Inflammatory macrophage treated with lipopolysaccharide for 4 hours (primary cell): ENCODE measurements around the gene SFXN3.
A peak's percentile ranks its signal among the peaks of the same experiment; 100 is the strongest.

Experiments
- DNase-seq: peaks from one replicate; pipeline ENCODE4 v3.0.0-alpha.2; 2020

SFXN3 gene

DNA sequence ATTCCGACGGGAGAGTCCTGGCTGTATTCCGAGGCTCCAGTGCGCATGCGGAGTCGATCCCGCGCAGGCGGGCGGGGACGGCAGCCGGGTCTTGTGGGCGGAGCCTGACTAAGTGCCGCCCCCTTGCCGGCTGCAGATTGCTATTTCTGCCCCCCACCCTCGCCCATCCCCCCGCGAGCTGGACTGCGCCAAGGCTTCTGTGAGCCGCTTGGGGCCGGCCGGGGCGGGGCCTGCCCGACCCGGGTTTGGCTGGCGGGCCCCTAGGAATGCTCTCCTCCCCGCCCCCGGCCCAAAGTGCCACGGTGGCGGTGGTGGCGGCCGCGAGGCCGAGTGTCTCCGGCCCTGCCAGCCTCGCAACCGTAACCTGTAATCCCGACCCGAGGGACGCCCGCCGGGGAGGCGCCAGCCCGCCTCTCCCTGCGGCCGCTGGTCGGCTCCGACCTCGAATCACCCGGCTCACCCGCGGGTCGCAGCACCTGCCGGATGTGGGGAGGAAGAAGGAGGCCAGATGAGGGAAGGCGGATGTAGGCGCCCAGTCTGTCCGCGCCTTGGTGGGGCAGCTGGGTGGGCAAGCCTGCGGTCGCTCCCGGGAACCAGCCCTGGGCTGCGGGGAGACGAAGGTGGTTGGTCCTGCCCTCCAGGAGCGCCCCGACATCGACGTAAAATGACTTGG, 30.1 kb downstream of the SFXN3 start:
- no peak for DNase-seq

DNA sequence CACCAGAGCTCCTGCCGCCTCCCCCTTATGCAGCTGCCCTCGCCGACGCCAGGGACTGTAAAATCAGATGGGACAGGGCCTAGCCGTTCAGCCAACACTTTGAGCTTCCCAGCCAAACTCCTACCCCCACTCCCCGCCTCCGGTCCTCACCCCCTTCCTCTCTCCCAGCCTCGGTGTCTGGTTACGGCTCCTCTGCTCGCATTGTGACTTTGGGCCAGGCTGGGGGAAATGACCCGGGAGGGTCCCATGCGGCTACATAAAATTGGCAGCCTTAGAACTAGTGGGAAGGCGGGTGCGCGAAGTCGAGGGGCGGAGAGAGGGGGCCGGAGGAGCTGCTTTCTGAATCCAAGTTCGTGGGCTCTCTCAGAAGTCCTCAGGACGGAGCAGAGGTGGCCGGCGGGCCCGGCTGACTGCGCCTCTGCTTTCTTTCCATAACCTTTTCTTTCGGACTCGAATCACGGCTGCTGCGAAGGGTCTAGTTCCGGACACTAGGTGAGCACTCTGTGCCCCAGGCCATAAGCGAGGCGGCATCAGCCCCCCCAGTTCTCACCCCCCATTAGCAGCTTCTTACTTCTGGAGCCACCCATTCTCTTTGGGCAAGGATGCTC, 30.7 kb downstream of the SFXN3 start, which contains the start of gene KAZALD1:
Gene KAZALD1, plus strand, starts transcription at position 366 of the 608 bp plus-strand sequence. CDS start 604 bp downstream, outside the sequence.
- no peak for DNase-seq

DNA sequence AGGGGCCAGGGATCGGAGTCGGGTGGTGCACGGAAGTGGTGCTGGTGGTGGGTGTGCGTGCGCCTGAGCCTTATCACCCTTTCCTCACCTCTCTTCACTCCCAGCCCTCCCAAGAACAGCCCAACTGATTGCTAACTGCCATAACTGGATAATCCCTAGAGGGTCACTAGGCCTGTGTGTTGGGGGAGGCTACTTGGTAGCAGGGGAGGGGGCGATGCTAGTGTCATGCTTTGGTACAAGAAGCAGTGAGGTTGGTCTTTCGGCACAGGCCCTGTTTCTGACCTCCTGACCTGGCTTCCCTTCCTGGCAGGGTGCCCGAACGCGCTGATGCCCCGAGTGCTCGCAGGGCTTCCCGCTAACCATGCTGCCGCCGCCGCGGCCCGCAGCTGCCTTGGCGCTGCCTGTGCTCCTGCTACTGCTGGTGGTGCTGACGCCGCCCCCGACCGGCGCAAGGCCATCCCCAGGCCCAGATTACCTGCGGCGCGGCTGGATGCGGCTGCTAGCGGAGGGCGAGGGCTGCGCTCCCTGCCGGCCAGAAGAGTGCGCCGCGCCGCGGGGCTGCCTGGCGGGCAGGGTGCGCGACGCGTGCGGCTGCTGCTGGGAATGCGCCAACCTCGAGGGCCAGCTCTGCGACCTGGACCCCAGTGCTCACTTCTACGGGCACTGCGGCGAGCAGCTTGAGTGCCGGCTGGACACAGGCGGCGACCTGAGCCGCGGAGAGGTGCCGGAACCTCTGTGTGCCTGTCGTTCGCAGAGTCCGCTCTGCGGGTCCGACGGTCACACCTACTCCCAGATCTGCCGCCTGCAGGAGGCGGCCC, 31.4 kb downstream of the SFXN3 start:
- peak; percentile 48 for DNase-seq

DNA sequence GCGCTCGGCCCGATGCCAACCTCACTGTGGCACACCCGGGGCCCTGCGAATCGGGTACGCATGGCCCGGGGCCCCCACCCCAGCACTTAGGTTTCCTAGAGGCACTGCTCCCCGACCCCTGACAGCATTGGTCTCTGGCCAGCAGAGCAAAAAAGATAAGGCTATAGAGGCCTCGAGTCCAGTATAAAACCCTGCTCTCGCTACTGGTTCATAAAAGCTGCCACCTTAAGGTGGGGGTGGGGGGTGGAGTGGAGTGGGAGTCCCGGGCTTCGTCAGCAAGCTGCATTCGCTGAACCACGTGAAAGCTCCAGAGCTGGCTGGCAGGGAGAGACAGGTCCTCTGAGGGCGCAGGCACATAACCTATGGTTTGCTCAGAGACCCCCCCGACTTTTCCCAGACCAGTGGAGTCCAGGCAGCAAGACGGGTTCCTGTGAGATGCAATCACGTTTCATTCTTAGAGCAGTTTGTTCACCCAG, 32.1 kb downstream of the SFXN3 start:
- no peak for DNase-seq

DNA sequence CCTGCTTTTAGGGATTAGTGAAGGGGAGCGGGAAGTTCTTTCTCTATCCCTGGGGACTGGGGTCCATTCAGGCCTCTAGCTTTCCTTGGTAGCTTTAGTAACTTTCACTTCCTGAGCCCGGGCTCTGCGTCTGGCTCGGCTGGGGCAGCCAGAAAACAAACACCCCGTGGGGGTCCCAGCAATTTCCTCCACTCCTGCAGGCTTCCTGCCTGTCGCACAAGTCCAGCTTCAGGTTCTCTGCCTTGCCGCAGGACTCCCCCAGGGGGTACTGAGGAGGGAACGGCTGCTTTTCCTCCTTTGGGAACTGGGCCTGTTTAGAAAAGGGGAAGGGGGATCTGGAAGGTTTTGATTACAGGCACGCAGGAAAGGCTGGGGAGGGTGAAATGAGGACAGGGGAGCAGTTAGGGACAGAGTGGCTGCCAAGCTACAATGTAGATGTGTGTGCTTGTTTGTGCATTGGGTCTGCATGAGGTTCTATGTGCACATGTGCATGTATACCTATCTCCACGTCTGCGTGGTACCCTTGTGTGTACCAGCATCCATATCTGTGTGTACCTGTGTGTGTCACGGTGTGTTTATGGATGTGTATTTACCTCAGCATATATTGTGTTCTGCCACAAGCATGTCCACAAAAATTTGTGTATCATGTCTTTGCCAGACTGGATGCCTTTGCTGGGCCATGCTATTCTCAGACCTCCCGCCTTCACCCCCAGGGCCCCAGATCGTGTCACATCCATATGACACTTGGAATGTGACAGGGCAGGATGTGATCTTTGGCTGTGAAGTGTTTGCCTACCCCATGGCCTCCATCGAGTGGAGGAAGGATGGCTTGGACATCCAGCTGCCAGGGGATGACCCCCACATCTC, 32.7 kb downstream of the SFXN3 start:
- no peak for DNase-seq

DNA sequence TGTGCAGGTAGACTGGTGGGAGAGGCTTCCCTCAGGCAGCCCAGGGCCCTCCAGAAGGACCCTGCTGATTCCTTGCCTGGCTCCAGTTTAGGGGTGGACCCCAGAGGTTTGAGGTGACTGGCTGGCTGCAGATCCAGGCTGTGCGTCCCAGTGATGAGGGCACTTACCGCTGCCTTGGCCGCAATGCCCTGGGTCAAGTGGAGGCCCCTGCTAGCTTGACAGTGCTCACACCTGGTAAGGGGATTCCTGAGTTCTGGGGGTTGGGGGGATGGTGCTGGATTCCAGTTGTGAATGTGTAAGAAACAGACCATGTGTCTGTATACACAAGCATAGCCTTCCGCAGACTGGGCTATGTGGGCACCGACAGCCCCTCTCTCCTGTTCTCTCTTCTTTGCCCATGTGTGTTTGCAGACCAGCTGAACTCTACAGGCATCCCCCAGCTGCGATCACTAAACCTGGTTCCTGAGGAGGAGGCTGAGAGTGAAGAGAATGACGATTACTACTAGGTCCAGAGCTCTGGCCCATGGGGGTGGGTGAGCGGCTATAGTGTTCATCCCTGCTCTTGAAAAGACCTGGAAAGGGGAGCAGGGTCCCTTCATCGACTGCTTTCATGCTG, 33.5 kb downstream of the SFXN3 start:
- no peak for DNase-seq

DNA sequence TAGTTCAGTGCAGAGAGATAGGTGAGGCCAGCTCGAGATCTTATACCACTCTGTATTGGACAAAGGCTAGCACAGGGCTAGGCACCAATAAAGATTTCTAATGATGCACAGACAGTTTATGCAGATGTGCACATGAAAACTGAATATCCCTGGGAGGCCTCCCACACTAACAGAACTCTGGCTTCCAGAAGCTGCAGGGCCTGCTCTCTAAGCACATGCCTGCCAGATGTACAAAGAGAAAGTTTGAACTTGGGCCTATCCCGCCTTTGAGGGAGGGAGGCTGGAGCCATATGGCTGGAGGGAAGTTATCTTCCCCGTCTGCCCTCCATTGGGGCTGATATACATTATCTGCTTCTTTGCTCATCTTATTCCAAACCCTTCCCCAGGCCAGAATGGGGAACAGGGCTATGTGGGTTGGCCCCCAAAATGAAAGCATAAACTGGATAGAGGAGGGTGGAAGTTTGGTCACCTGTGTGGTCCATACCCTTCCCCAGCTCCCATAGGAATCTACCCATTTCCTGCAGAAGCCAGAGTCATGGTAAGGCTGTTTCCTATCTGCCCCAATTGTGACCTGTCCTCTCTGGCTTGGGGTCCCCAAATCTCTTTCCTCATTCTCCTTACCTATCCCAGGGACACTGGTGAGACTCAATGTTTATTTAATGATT, 34.6 kb downstream of the SFXN3 start:
- DNase-seq = no peak

DNA sequence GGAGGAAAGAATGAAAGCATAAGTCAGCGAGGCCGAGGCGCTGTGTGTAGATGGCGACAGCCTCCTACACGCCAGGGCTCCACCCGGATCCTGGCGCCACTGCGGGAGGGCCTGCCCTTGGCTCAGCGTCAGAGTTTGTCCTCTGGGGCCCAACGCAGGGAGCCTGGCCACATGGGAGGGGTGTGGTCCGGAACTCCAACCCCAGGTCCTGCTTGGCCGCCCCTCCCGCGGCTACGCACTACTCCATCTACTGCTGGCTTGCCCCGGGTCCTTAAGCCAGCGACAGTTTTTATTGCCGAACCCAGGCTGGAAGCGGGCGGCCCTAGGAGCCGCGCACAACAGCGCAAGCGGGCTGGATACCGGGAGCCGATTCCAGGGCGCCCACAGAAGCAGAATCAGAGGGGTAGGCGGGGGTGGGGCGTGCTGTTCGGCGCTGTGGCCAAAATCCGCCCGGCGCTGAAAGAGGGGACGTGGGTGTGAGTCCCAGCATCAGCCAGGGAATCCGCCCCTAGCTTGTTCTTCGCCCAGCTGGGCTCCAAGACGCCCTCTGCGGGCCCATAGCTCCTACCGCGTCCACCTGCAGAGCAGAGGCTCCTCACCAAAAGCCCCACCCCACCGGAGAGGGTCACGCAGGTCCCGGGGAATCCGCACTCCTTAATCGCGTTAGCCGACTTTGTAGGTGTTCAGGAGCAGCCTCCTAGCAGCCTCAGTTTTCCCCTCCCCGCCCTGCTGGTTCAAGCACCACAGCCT, 35.3 kb downstream of the SFXN3 start:
- peak; percentile 88 for DNase-seq

DNA sequence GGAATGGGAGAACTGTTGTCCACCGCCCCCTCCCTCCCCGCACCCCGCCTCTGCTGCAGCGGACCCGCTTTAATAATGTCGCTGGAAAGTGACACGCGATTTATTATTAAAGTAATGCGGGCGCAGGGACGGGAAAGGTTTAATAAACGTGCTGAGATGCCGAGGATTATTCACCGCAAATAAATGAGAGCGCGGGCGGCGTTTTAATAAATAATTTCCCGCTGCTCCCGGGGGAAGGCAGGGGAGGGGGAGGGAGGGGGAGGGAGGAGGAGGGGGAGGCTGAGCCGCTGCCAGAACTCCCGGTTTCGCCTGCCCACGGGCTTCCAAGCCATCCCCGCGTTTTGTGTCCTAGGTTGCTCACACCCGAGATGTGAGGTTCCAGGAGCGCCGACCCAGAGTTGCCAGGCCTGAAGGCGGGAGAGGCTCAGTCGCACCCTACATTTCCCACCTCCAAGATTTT, 35.9 kb downstream of the SFXN3 start:
- DNase-seq = no peak

DNA sequence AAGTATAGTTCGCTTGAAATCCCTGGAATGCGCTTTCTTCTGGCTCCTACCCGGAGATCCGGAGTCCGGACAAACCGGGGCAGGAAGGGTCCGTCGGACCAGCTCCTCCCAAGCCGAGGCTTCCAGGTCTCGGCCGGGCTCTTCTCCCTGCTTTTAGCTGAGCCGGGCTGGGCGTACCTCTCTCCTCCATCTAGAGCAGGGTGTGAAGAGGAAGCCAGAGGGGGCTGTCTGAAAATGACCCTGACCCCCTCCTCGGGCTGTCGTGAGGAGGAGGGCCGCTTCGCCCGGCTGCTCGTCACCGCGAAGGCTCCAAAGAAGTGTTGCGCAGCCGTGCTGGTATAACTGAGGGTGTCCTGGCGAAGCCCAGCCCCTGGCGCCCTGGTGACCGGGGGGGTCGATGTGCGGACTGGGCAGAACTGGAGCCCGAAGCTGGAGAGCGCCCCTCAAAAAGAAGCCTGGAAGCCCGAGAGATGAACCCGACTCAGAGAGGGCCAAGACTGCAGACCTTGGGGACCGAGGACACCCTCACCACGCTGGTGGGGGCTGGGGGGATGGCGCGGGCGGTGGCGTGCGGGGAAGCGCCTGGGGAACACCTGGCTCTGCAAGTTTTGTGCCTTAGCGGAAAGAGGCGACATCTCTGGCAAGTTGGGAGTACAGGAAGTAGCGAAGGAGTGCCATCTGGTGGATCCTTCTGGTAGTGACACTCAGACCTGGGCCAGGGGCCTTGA, 36.5 kb downstream of the SFXN3 start:
- DNase-seq = peak; percentile 73

DNA sequence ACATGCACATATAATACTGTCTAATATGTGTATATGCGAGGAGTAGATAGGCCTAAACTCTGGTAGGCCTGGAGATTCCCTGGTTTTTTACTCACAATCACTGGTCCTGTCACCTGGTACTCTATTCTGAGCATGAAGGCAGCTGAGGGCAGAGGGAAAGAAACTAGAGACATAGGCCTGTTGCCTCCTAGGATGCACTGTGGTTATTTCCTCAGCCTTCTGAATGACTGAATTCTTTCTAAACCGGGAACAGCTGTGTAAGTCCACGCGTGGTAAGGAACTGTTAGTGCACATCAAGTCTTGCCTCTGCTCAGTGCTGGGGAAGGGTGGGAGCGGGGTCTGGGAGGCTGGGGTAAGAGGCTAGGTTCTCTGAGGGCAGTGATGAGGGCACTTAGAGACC, 38.4 kb downstream of the SFXN3 start:
- DNase-seq = no peak

DNA sequence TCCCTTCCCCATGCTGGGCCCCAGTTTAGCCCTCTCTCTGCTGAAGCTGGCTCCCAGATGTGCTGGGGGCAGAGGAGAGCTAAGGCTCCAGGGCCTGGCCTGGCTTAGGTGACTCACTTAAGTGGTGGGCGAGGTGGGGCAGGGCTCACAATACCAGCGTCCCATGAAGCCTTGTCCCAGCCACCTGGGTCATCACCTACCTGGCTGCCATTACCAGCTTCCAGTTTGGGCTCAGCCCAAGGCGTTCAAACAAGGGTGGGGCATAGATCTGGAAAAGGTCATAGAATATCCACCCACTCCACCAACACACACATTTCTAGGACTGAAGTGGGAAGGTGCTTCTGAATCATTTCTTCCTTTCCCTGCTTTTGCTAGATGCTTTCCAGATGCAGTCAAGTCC, 39.1 kb downstream of the SFXN3 start:
- DNase-seq = no peak

DNA sequence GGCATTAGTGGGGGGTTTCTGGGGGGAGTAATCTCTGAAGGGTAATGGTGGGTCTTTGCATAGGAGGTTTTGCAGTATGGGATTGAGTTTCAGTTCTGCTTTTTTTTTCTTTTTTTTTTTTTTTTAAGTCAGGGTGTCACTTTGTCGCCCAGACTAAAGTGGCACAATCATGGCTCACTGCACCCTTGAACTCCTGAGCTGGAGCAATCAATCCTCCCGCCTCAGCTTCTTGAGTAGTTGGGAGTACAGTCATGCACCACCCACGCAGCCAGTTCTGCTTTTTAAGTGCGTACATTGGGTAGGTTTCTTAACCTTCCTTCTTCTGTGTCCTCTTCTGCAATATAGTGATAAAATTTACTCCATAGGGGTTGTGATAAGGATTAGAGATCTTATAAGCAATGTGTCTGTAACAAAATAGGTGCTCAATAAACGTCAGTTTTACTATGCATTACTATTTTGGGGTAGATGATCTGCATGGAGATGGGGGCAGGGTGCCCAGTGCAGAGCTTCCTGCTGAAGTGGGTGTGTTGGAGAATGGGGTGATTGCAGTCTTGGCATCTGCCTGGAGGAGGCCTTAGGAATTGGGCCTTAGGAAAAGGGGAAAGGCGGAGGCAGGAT, 40.3 kb downstream of the SFXN3 start:
- peak; percentile 100 for DNase-seq

DNA sequence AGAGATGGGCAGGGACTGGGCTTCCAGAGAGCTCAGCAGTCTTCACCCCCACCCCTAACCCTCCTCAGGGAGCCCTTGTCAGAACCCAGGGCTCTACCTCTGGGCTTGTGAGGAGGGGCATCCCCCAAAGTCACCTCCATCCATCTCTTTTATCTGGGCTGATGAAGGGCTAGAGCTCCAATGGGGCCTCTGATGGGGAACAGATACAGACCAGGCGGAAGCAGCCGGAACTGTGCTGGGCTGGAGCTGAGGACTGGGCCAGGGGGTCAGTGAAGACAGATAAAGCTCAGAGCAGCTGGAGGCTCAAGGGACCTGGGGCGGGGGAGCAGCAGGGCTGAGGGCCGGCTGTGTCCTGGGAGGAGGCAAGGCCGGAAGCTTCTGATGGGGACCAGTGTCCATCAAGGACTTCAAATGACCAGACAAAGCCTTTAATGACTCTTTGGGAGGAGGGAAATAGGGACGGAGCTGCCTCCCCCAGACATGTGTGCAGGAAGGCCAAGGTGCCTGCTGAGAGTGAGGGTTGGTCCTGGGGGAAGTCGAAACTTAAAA, 40.9 kb downstream of the SFXN3 start:
- DNase-seq = no peak

DNA sequence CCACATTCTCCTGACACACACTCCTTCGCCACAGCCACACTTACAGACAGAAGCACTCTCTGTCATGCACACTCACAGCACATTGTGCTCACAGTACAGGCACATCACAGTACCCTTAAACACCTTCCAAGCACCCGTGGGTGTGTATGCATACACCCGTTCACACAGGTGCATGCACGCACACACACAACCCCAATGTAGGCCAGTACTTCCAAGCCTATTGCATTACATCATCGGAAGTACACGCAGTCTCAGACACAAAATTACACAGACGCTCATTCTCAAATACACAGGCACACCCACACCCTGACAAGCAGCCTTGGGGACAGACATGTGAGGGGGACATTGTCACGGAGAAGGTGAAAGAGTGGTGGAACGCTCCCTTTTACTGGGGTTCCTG, 41.9 kb downstream of the SFXN3 start:
- no peak for DNase-seq

DNA sequence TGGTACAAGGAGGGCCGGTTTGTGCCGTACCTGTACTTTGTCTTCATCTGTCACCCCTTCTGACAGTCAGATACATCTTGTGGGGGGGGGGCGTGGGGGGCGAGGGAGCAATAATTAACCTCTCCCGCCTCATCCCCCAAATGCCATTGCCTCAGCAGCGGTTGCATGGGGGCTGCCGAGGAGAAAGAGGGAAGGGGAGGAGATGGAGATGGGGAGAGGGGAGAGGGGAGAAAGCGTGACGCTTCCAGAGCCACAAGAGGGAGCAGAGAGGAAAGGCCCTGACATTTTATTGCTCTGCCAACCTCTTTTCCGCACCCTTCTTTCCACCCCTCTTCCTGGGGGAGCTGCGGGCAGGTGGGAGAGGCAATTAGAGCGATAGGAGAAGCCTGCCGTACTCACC, 42.6 kb downstream of the SFXN3 start:
- no peak for DNase-seq

DNA sequence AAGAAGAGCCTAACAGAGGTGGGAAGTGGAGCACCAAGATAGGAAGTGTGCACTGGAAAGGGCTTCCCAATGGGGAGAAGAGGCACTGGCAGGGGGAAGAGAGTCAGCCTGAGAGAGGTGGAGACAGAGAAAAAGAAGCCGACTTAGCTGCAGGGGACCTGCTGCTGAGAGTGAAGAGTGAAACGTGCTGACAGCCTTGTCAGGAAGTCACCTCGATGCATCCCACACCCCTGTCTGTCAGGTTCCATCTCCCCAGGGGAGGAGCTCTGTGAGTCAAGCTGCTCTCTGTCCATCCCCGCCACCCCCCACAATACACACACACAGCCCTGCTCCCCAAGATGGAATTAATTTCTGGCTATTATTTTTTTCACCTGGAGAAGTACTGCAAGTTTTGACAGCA, 44.7 kb downstream of the SFXN3 start:
- no peak for DNase-seq

DNA sequence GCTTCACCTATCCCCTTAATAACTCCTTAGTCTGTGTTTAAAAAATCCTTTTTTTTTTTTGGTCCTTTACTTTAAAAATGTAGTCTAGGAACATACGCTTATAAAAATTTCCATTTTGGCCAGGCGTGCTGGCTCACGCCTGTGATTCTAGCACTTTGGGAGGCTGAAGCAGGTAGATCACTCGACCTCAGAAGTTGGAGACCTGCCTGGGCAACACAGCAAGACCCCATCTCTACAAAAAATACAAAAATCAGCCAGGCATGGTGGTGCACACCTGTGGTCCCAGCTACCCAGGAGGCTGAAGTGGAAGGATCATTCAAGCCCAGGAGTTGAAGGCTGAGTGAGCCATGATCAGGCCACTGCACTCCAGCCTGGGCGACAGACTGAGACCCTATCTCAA, 45.6 kb downstream of the SFXN3 start:
- DNase-seq = no peak

DNA sequence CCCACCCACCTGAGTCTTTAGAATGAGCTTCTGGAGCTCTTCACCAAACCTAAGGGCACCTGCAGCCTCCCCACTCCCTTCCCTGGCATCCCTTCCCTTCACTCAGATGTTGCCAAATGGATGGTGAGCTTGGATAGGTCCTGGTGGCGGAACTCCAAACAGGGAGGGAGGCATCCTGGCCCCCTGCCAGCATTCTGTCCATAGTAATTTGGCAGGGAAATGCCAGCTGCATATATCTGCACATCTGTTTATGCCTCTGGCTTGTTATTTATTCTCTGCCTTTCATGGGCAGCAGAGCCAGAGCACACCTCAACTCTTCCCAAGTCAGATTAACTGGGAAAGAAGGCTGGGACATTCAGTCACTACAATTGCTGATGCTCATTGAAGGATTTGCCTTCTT, 48.8 kb downstream of the SFXN3 start:
- no peak for DNase-seq
